Transverse colon (tissue), 4 donors: ENCODE data around the gene B3GALNT2. TPM values are rescaled to one million over a fixed set of nuclear protein-coding genes. Genes with fewer than 3 reads are reported as not detected.

Experiments used
- DNase-seq: peaks from one replicate; pipeline ENCODE4 v3.0.0-alpha.2; 2019
- H3K27ac ChIP-seq, 4 donors: fragments of 200-600 bp; sonication (generic); 2 replicates each; pipeline ENCODE4 v1.5.1; 2016 to 2018; ENCODE audit warnings: inconsistent platforms in 4 of 4
- H3K27me3 ChIP-seq: fragments of 200-600 bp; sonication (generic); 2 replicates; pipeline ENCODE4 v1.5.1; 2017; ENCODE audit warnings: inconsistent platforms
- H3K36me3 ChIP-seq, 4 donors: fragments of 200-600 bp; sonication (generic); 2 replicates each; pipeline ENCODE4 v1.5.1; 2017 to 2019; ENCODE audit warnings: inconsistent platforms in 4 of 4
- H3K4me1 ChIP-seq, 4 donors: fragments of 200-600 bp; sonication (generic); 2 replicates each; pipeline ENCODE4 v1.5.1; 2017 to 2020; ENCODE audit warnings: inconsistent platforms in 4 of 4
- H3K4me3 ChIP-seq, 4 donors: fragments of 200-600 bp; sonication (generic); 1 replicate in 1 of 4; 2 replicates in 3 of 4; pipeline versions ENCODE4 v1.5.1 to v1.6.1; 2017 to 2019; ENCODE audit warnings: inconsistent platforms in 4 of 4
- H3K9me3 ChIP-seq, 2 donors: fragments of 200-600 bp; sonication (generic); 2 replicates each; pipeline ENCODE4 v1.5.1; 2017 to 2019; ENCODE audit warnings: inconsistent platforms in 2 of 2
- CTCF ChIP-seq, 5 experiments: fragments of 200-600 bp in 3 of 5; fragments of 450-650 bp in 2 of 5; sonication (generic) in 3 of 5; IDR thresholded peaks; 1 replicate in 2 of 5; 2 replicates in 3 of 5; pipeline ENCODE4 v1.5.1; 2016 to 2017; ENCODE audit warnings: antibody characterized with exemption in 5 of 5, inconsistent platforms in 3 of 5, mild to moderate bottlenecking in 2 of 5, moderate library complexity in 1 of 5
- EP300 ChIP-seq: sonication (generic); formaldehyde crosslinking; IDR thresholded peaks from one replicate; pipeline ENCODE4 v1.6.1; 2017; ENCODE audit warnings: antibody characterized with exemption, low read depth
- POLR2A ChIP-seq: fragments of 450-650 bp; IDR thresholded peaks from one replicate; pipeline ENCODE4 v1.6.1; 2016; ENCODE audit warnings: antibody characterized with exemption, mild to moderate bottlenecking, moderate library complexity
- POLR2AphosphoS5 ChIP-seq, 3 donors: sonication (generic); formaldehyde crosslinking; IDR thresholded peaks; one replicate each; pipeline ENCODE4 v1.6.1; 2016; ENCODE audit warnings: antibody characterized with exemption in 3 of 3
- WGBS, 2 donors: methylation state at CpG; one replicate each; pipeline ENCODE4 v1.1.5; 2018; ENCODE audit warnings: low coverage in 1 of 2; 5-methylcytosine and 5-hydroxymethylcytosine counted together
- in situ Hi-C, 4 donors: fragments of 200-750 bp; cut with MboI; loops; one replicate each; pipeline versions ENCODE4 v1.15.0 to v1.15.1; 2017; ENCODE audit warnings: low sequenced_read_pairs in 3 of 4, low pct_ligation_motif_present in 1 of 4, low pct_unique_long_range_greater_than_20kb in 1 of 4
- intact Hi-C: fragments of 100-400 bp; cut with DNase I; formaldehyde crosslinking; loops from one replicate; pipeline ENCODE4 v1.15.1; 2023; ENCODE audit warnings: low total_unique reads
- total RNA-seq, 4 donors: library from RNA; depleted of rRNA; stranded (reverse); fragments of >200 nt; gene quantifications; one replicate each; pipeline ENCODE4 v1.1.0, GENCODE V29; 2016

Gene B3GALNT2
- total RNA-seq, 4 donors from 2014 or later: 21.4 to 42.2 (median 30.5) TPM

- 53 to 74% methylated on average over 2 of the region's 2 CpGs for WGBS, 2 donors
- TF ChIP-seq POLR2AphosphoS5 (IDR thresholded peaks at IDR 0.05) (no peak), CTCF (IDR thresholded peaks at IDR 0.05) (no peak), POLR2A (no peak), EP300 (no peak)
Measured at GRCh38 chr1:235450886-235451483, 53.3 kb downstream of the B3GALNT2 start.

GRCh38 chr1:235450433-235450832, 53.8 kb downstream of the B3GALNT2 start:
- Histone ChIP-seq H3K27ac (no peak overlapping the region), H3K27me3 (no peaks in the 10 kb centered on the region), H3K36me3 (peaks cover 0 to 56% (median 18%) of the 10 kb centered on the region in 4 donors), H3K4me3 (no peak overlapping the region), H3K4me1 (no peaks in the 10 kb centered on the region), H3K9me3 (no peaks in the 10 kb centered on the region)
- intact Hi-C loops: no loop called here
- in situ Hi-C loops: loop anchor here in 1 of 4 donors (25.0 kb wide), 1 partner anchor 988 kb away; no protein-coding TSS in a partner anchor
- DNase-seq: no peak
- no peak for TF ChIP-seq POLR2A
- no peak for TF ChIP-seq POLR2AphosphoS5 (IDR thresholded peaks at IDR 0.05)
- WGBS, 2 donors: 87 to 93% methylated on average over 5 of the region's 5 CpGs

More at GRCh38 chr1:235450886-235451483, 53.3 kb downstream of the B3GALNT2 start:
- no peaks in the 10 kb centered on the region for H3K4me1 ChIP-seq
- H3K36me3 ChIP-seq: peaks cover 0 to 52% (median 18%) of the 10 kb centered on the region in 4 donors
- H3K27me3 ChIP-seq: no peaks in the 10 kb centered on the region
- DNase-seq: no peak
- intact Hi-C loops (no loop called here), in situ Hi-C loops (loop anchor here in 1 of 4 donors (25.0 kb wide), 1 partner anchor 989 kb away; no protein-coding TSS in a partner anchor)
- no peak overlapping the region for H3K27ac ChIP-seq
- H3K4me3 ChIP-seq: no peak overlapping the region
- H3K9me3 ChIP-seq: no peaks in the 10 kb centered on the region

GRCh38 chr1:235448616-235449015, 55.6 kb downstream of the B3GALNT2 start:
- in situ Hi-C loops: no loop called here
- Histone ChIP-seq H3K9me3 (no peaks in the 10 kb centered on the region), H3K4me1 (no peaks in the 10 kb centered on the region), H3K27me3 (no peaks in the 10 kb centered on the region), H3K36me3 (peaks cover 0 to 60% (median 20%) of the 10 kb centered on the region in 4 donors), H3K4me3 (no peak overlapping the region), H3K27ac (no peak overlapping the region)
- no peak for DNase-seq
- 76 to 90% methylated on average over 7 of the region's 7 CpGs for WGBS, 2 donors
- TF ChIP-seq CTCF (IDR thresholded peaks at IDR 0.05) (no peak), EP300 (no peak), POLR2AphosphoS5 (IDR thresholded peaks at IDR 0.05) (no peak)
- intact Hi-C loops: no loop called here

GRCh38 chr1:235442788-235443429, 61.3 kb downstream of the B3GALNT2 start:
- H3K4me1 ChIP-seq: no peaks in the 10 kb centered on the region

More at GRCh38 chr1:235442788-235443429, 61.3 kb downstream of the B3GALNT2 start:
- in situ Hi-C loops: no loop called here
- H3K9me3 ChIP-seq: no peaks in the 10 kb centered on the region
- TF ChIP-seq CTCF (IDR thresholded peaks at IDR 0.05): no peak
- TF ChIP-seq EP300: no peak
- TF ChIP-seq POLR2A: no peak
- no peak for TF ChIP-seq POLR2AphosphoS5 (IDR thresholded peaks at IDR 0.05)
- peaks cover 0 to 70% (median 22%) of the 10 kb centered on the region in 4 donors for H3K36me3 ChIP-seq
- 68 to 93% methylated on average over 2 to 9 of the region's 9 CpGs for WGBS, 2 donors
- no peak for DNase-seq
- H3K27ac ChIP-seq: no peak overlapping the region
- no peaks in the 10 kb centered on the region for H3K27me3 ChIP-seq
- intact Hi-C loops: no loop called here
- H3K4me3 ChIP-seq: no peak overlapping the region
